Esophagus squamous epithelium (tissue), 4 donors: Measurements from ENCODE around the gene PROCA1.

Experiments
- CTCF ChIP-seq, 6 experiments: fragments of 450-650 bp in 4 of 6; fragments of 200-600 bp in 2 of 6; sonication (generic) in 2 of 6; IDR thresholded peaks; one replicate each; pipeline ENCODE4 v1.5.1; 2016 to 2019; ENCODE audit warnings: antibody characterized with exemption in 6 of 6, mild to moderate bottlenecking in 4 of 6, moderate library complexity in 4 of 6
- POLR2A ChIP-seq, 4 donors: fragments of 450-650 bp; IDR thresholded peaks; one replicate each; pipeline ENCODE4 v1.6.1; 2017; ENCODE audit warnings: antibody characterized with exemption in 4 of 4, mild to moderate bottlenecking in 4 of 4, moderate library complexity in 3 of 4

- TF ChIP-seq POLR2A (IDR thresholded peaks at IDR 0.05) (no peak), CTCF (IDR thresholded peaks at IDR 0.05) (no peak)
These were observed 5.3 kb upstream of the PROCA1 start for GRCh38 chr17:28716740-28717577.
